ENCODE measurements around the gene CEP112.

DNA sequence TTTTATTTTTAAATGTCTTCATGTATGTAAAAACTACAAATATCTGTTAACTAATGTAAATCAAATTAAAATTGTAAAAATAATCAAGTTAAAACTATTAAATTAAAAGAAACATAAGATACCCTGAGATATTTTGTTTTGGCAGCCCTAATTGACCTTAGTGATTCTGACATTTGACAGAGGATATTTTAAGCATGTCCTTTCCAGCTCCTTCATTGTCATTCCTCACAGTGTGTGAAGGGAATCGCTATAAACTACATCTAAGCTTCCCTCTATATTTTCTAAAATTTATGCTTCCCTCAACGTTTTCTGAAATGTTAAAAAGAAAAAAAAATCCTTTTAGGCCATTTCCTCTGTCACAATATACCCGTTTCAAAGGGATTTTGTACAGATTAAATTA is 20.2 kb downstream of the CEP112 start:
- no peak for TF ChIP-seq CTCF (IDR thresholded peaks at IDR 0.05)
- TF ChIP-seq POLR2A (IDR thresholded peaks at IDR 0.05) = no peak

Measured in testis (tissue), 2 donors.